A673 (cell line): ENCODE results near the gene MTFMT. TPM values are rescaled to one million over a fixed set of nuclear protein-coding genes. Genes with fewer than 3 reads are reported as not detected.

Experiments used
- BruUV-seq: library from RNA; stranded (reverse); fragments of 400-500 nt; replicated peaks from 2 replicates; lab custom pipeline; 2021; lab: Mats Ljungman, UMichigan
- CTCF ChIA-PET: fragments of 300-600 bp; sonication (Branson Sonifier 250); formaldehyde crosslinking; loops from one replicate; lab custom pipeline; 2022; ENCODE audit warnings: antibody characterized with exemption; lab: Charles Lee
- POLR2A ChIA-PET: fragments of 300-600 bp; sonication (Branson Sonifier 250); formaldehyde crosslinking; loops from one replicate; lab custom pipeline; 2022; ENCODE audit warnings: antibody characterized with exemption; ENCODE audit not compliant: low non-redundant PET; lab: Charles Lee
- DNase-seq: peaks from one replicate; pipeline ENCODE4 v3.0.0-alpha.2; 2015; ENCODE audit warnings: low spot score
- H3K27ac ChIP-seq: fragments of 200-600 bp; sonication (generic); 2 replicates; pipeline ENCODE4 v1.5.1; 2016; ENCODE audit warnings: mixed run types, low read depth, mild to moderate bottlenecking, mixed read lengths, antibody characterized with exemption, low read length; ENCODE audit not compliant: poor library complexity, severe bottlenecking
- H3K27me3 ChIP-seq: fragments of 200-600 bp; sonication (generic); replicated peaks from 2 replicates; pipeline ENCODE4 v1.6.1; 2017; ENCODE audit warnings: mixed run types, low read depth, mild to moderate bottlenecking, mixed read lengths, antibody characterized with exemption, low read length; ENCODE audit not compliant: insufficient read depth, poor library complexity
- H3K36me3 ChIP-seq: fragments of 200-600 bp; sonication (generic); 2 replicates; pipeline ENCODE4 v1.6.1; 2016; ENCODE audit warnings: mixed run types, mild to moderate bottlenecking, mixed read lengths, antibody characterized with exemption, low read length; ENCODE audit not compliant: insufficient read depth, poor library complexity, severe bottlenecking
- H3K4me1 ChIP-seq: fragments of 200-600 bp; sonication (generic); 2 replicates; pipeline ENCODE4 v1.6.1; 2017; ENCODE audit warnings: mixed run types, mild to moderate bottlenecking, mixed read lengths, antibody characterized with exemption, low read length; ENCODE audit not compliant: insufficient read depth, poor library complexity, severe bottlenecking
- H3K4me3 ChIP-seq: fragments of 200-600 bp; sonication (generic); 2 replicates; pipeline ENCODE4 v1.5.1; 2016; ENCODE audit warnings: low read depth, mixed run types, mild to moderate bottlenecking, mixed read lengths, low read length; ENCODE audit not compliant: poor library complexity, severe bottlenecking
- H3K9me3 ChIP-seq: fragments of 200-600 bp; sonication (generic); 2 replicates; pipeline ENCODE4 v1.6.1; 2016; ENCODE audit warnings: mixed run types, low read depth, mild to moderate bottlenecking, mixed read lengths, antibody characterized with exemption, low read length; ENCODE audit not compliant: poor library complexity, severe bottlenecking
- CTCF ChIP-seq: fragments of 300-800, 200-600 bp; sonication (generic); conservative IDR thresholded peaks from 2 replicates; pipeline ENCODE4 v1.5.1; 2017; ENCODE audit warnings: low read depth, mild to moderate bottlenecking, antibody characterized with exemption, low read length, moderate library complexity, mixed read lengths
- EZH2 ChIP-seq: fragments of 200-600 bp; sonication (generic); IDR thresholded peaks from 2 replicates; pipeline ENCODE4 v1.6.1; 2017; ENCODE audit warnings: borderline replicate concordance, low read depth, mild to moderate bottlenecking, mixed read lengths, antibody characterized with exemption, low read length; ENCODE audit not compliant: poor library complexity, severe bottlenecking
- intact Hi-C: fragments of 100-400 bp; cut with micrococcal nuclease; formaldehyde crosslinking; loops from one replicate; pipeline ENCODE4 v1.10.0; 2022; ENCODE audit not compliant: unreplicated experiment
- total RNA-seq: library from RNA; stranded (reverse); gene quantifications from 2 replicates; pipeline ENCODE4 v1.2.3, GENCODE V29; 2021

The MTFMT gene
- total RNA-seq, 1 experiment from 2014 or later, result 26.2 TPM

- intact Hi-C loops, result no loop called here
These were observed 28.1 kb upstream of the MTFMT start for GRCh38 chr15:65057549-65057940.

GRCh38 chr15:65056868-65057548, 27.6 kb upstream of the MTFMT start:
- no TSS peak for BruUV-seq
- ChIA-PET CTCF (interaction anchor here (1.2 kb wide), 1 partner anchor 45 kb away, joined by 6 read pairs; no protein-coding TSS in a partner anchor), POLR2A (no interaction called here)
- no peaks in the 10 kb centered on the region for H3K27me3 ChIP-seq
- H3K4me1 ChIP-seq, result no peaks in the 10 kb centered on the region
- H3K36me3 ChIP-seq, result no peaks in the 10 kb centered on the region
- DNase-seq, result no peak
- no peak overlapping the region for H3K4me3 ChIP-seq
- H3K9me3 ChIP-seq, result no peaks in the 10 kb centered on the region
- no peak overlapping the region for H3K27ac ChIP-seq
- TF ChIP-seq EZH2 (no peak), CTCF (no peak)
- intact Hi-C loops, result no loop called here

More at GRCh38 chr15:65057549-65057940, 28.1 kb upstream of the MTFMT start:
- Histone ChIP-seq H3K27me3 (no peaks in the 10 kb centered on the region), H3K9me3 (no peaks in the 10 kb centered on the region), H3K36me3 (no peaks in the 10 kb centered on the region), H3K4me3 (no peak overlapping the region), H3K27ac (no peak overlapping the region), H3K4me1 (no peaks in the 10 kb centered on the region)
- ChIA-PET POLR2A (no interaction called here), CTCF (no interaction called here)
- no peak for DNase-seq
- BruUV-seq, result no TSS peak
- no peak for TF ChIP-seq CTCF
- TF ChIP-seq EZH2, result no peak

GRCh38 chr15:65056106-65056505, 26.7 kb upstream of the MTFMT start:
- no peaks in the 10 kb centered on the region for H3K36me3 ChIP-seq

More at GRCh38 chr15:65056106-65056505, 26.7 kb upstream of the MTFMT start:
- no peaks in the 10 kb centered on the region for H3K27me3 ChIP-seq
- no peaks in the 10 kb centered on the region for H3K4me1 ChIP-seq
- no TSS peak for BruUV-seq
- ChIA-PET POLR2A (no interaction called here), CTCF (interaction anchor here (1.2 kb wide), 1 partner anchor 45 kb away, joined by 6 read pairs; no protein-coding TSS in a partner anchor)
- TF ChIP-seq CTCF, result no peak
- TF ChIP-seq EZH2, result no peak
- intact Hi-C loops, result no loop called here
- no peaks in the 10 kb centered on the region for H3K9me3 ChIP-seq
- DNase-seq, result no peak
- no peak overlapping the region for H3K4me3 ChIP-seq
- H3K27ac ChIP-seq, result no peak overlapping the region
